ENCODE results near the gene PLEKHG4B.

DNA sequence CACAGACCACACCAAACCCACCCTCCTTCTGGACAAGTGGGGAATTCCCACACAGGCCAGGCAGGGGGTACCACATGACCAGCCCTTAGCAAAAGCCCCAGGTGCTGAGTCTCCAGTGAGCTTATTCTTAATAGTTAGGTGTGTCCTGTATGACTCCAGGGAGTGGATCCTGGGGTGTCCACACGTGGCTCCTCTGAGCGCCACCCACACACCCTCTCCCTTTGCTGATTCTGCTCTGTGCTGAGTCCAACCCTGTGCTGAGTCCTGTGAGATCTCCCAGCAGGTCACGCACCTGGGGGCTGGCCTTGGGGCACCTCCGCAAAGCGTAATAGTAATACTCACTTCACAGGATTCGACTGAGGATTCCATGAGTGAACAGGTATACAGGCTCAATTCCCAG lies 112.0 kb downstream of the PLEKHG4B start:
- TF ChIP-seq, protein P1, sequence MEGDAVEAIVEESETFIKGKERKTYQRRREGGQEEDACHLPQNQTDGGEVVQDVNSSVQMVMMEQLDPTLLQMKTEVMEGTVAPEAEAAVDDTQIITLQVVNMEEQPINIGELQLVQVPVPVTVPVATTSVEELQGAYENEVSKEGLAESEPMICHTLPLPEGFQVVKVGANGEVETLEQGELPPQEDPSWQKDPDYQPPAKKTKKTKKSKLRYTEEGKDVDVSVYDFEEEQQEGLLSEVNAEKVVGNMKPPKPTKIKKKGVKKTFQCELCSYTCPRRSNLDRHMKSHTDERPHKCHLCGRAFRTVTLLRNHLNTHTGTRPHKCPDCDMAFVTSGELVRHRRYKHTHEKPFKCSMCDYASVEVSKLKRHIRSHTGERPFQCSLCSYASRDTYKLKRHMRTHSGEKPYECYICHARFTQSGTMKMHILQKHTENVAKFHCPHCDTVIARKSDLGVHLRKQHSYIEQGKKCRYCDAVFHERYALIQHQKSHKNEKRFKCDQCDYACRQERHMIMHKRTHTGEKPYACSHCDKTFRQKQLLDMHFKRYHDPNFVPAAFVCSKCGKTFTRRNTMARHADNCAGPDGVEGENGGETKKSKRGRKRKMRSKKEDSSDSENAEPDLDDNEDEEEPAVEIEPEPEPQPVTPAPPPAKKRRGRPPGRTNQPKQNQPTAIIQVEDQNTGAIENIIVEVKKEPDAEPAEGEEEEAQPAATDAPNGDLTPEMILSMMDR (conservative IDR thresholded peaks at IDR 0.05; ENCODE audit: low read depth, low read length): no peak
- no peak for TF ChIP-seq EZH2 (IDR thresholded peaks at IDR 0.05; ENCODE audit: low read length, unreplicated experiment)
